Inflammatory macrophage treated with lipopolysaccharide for 1 hour (primary cell): ENCODE results near the gene EXOC6B.

Source experiments
- DNase-seq, 2 donors: peaks; one replicate each; pipeline ENCODE4 v3.0.0-alpha.2; 2020 to 2022

The EXOC6B gene

DNA sequence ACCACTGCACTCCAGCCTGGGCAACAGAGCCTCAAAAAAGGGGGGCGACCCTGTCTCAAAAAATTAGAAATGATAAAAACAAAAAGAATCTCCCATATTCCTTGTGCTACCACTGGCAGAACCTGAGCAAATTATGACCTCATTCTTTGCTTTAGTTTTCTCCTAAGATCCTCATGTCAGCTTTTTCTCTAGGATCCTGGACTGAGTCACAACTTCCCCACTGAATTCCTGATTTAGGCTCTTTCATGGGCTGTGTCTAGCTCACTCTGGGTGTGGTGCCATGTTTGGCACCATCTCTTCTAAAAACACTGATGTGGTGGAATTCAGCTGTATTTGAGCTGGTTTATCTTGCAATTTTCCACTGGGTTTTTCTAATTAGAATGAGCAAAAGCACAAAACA lies 37.1 kb downstream of the EXOC6B start:
- DNase-seq: no peak

DNA sequence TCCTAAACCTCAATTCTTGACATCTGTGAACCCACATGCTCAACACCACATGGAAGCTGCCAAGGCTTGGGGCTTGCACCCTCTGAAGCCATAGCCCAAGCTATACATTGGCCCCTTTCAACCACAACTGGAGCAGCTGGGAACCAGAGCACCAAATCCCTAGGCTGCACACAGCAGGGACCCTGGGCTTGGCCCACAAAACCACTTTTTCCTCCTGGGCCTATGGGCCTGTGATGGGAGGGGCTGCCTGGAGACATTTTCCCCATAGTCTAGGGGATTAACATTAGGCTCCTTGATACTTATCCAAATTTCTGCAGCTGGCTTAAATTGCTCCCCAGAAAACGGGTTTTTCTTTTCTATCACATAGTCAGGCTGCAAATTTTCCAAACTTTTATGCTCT lies 40.3 kb downstream of the EXOC6B start:
- DNase-seq: no peak

DNA sequence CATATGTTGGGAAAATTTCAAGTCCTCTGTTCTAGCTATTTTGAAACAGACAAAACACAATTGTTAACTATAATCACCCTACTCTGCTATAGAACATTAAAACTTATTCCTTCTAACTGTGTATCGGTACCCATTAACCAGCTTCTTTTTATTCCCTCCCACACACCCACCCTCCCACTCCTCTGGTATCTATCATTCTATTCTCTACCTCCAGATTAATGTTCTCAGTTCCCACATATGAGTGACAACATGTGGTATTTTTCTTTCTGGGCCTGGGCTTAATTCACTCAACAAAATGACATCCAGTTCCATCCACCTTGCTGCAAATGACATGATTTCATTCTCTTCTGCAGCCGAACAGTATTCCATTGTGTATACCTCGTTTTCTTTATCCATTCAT lies 43.3 kb downstream of the EXOC6B start:
- DNase-seq: no peak

DNA sequence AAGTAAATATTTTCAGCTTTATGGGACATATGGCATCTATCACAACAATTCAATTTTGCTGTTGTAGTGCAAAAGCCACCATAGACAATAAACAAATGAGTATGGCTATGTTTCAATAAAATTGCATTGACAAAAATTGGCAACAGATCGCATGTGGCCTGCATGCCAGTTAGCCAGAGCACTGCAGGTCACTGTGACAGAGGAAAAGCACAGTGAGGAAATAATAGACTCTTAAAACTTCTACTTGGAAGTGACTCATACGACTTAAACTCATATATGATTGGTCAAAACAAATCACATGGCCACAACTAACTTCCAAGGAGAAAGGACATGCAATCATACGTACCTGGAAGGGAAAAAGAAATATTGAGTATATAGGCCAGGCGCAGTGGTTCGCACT lies 44.4 kb downstream of the EXOC6B start:
- DNase-seq: no peak

DNA sequence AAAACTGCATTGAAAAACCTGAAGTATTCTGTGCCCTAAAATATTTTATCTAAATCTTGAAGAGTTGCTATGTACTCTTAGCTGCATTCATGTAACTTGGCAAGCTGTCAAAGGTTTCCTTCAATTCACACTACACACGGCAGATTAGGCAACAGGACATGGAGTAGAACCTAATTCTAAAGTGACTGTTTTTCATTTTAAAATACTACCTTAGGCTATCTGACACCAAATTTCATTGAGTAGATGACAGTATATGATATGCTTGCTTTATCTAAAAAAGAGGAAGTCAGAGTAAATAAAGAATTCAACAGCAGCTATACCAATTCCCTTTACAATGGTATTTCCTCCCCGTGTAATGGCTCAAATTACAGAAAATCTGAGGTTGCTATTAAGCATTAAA lies 45.4 kb downstream of the EXOC6B start:
- no peak for DNase-seq

DNA sequence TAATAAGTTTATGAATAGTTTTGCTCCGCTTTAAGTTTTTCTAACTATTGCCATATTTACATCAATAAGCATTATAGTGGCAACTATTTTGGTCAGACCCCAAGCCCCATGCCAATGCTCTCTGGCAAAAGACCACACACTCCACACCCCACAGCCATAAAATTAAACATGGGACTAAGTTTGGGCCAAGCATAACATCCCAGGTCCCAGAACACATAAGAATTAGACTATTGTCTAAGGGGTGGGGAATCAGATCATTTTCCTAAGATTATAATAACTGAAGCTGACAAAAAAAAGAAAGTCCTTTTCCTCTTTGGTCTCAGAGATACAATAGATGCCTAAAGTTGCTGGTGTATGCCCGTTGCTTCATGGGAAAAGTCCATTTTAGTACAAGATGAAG lies 46.3 kb downstream of the EXOC6B start:
- DNase-seq: no peak

DNA sequence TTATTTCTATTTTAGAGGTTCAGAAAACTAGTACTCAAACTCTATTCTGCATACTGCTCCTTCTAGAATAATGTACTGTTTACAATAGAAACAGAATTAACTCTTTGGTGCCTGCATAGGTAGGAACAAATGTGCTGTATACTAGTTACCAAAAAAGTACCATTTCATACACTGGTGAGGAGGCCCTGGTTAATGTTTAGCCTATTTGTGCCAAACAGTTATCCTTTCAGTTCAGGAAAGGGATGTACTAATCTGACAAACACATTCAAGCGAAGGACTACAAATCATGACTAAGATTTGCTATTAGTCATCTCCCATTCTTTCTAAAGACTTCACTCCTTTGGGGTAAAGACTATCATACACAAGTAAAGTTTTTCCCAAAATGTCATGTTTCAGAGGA lies 47.4 kb downstream of the EXOC6B start:
- DNase-seq: no peak

DNA sequence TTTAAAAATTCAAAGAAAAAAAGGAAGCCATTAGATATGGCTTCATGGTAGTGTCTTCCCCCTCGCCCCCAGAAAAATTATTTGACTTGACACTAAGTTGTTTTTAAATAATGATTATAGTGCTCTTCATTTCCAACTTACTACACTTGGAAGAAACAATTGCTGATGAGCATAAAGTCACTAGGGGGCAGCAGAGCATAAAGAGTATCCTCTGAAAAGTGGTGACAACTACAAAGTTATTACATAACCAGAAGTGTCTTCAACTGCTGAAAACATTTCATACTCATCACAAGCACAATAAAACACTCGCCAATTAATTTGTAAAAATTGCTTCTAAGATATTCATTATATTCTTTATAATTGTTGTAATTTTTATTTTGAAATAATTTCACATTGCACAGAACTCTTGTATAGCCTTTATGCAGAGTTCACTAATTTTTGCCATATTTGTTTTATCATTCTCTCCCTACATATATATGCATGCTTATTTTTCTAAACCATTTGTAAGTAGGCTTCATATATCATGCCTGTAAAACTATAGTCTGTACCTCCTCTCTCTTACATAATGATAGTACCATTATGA lies 54.9 kb downstream of the EXOC6B start:
- peak; percentile 65 to 97 for DNase-seq

DNA sequence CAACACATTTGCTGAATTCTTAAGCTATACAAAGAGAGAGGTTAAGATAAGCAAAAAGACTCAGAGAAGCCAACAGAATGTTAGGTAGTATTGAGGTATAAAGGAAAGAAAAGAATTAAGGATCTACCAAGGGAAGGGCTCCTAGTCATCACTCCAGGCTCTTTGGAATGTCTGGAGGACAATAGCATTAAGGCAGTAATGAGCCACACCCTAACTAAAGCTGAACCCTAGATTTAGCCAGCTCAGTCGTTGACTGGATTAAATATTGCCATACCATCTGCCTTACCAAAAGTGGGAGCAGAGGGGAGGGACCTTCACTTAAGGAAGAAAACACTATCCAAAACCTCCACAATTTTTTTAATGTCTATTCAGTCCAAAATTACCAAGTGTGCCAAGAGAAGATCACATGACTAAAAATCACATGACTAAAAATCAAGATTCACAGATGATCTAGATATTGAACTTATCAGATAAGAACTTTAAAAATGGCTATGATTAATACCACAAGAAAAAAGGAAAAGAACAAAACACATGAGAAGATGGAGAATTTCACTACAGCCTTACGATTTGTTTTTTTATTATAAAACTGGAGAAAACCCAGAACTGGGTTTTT lies 59.7 kb downstream of the EXOC6B start:
- DNase-seq: no peak

DNA sequence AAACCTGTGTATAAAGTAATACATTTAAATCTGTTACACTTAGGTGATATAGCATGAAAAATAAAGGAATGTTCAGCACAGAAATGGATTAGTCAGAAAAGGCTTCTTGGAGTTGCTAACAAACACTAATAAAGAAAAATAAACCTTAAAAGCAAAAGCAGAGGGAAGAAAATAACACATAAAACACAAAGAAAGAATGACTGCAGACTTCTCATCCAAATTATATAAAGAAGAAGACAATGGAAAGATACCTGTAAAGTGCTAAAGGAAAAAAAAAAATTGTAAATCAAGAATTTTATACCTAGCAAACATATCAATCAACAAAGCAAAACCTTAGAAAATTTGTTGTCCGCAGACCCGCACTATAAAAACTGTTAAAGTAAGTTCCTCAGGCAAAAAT lies 63.6 kb downstream of the EXOC6B start:
- DNase-seq: no peak

DNA sequence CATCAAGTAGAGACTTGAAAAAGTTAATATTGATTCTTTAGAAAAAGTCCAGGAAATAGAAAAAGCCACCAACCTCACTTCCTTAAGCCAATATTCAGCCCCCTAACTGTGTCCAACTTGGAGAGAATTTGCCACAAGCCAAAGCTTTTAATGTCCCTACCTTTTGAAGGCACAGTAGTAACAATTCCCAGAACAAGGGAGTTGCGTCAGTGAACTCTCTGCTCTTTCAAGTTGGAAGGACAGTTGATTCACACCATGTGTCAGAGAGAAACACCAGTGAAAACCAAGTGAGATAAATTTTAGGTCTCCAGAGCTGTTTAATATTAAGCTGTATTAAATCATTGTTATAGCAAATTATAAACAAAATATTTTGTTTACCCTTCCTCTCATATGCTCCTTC lies 66.1 kb downstream of the EXOC6B start:
- DNase-seq: no peak

DNA sequence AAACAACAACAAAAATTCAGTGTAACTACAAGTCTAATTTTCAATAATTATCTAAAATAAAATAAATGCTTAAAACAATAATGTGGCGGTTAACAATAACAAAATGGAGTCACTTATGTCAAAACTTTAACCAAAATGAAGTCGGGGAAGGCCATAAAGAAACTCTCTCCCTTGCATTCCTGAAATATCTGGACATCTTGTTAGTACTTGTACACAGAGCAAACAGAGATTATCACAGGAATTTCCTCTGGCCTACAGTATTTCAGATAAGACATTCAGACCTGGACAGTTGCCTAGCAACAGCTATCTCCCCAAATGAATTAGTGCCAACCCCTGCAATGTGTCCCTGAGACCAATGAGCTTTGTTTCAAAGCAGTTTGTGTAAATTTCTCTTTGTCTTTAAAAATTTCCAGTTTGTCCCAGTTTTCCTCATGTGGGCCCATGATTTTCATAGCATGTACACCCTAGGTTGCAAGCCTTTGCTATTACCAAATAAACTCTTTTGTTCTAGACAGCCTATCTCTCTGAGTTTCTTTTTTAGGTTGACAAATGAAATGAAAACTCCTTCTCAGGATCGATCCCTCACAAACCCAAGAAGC lies 68.6 kb downstream of the EXOC6B start:
- DNase-seq: no peak

DNA sequence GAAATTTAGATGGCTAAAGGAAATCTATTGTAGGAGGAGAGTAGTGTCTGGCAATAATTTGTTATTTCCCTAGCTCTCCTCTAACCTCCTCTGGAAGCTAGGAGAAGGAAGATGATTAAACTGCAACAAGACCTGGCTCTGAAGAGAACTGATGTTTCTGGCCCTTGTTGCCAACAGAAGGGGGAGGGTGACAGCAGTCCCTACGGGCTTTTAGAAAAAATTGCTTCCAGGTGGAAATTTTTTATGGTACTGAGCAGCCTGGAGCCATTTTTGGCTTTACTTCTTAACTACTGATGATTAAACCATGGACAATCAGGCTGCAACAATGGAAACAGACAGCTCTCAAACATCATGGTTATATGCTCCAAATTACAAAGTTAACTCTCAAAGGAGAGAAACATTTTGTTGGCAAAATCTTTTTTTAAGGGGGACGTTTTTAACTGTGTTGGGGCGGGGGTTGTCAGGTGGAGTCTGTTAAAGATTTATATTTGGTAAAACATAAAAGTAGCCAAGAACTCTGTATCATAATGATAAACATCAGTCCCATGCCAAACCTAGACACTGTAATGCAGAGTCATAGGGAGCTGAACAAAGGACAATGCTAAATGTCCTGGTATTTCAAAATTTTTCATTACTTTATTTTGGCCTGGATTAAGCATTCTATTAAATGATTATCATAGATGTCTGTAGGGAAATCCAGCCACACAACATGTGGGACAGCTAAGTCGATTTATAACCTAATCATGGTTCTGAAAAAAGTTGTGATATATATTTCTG lies 70.0 kb downstream of the EXOC6B start:
- no peak for DNase-seq

DNA sequence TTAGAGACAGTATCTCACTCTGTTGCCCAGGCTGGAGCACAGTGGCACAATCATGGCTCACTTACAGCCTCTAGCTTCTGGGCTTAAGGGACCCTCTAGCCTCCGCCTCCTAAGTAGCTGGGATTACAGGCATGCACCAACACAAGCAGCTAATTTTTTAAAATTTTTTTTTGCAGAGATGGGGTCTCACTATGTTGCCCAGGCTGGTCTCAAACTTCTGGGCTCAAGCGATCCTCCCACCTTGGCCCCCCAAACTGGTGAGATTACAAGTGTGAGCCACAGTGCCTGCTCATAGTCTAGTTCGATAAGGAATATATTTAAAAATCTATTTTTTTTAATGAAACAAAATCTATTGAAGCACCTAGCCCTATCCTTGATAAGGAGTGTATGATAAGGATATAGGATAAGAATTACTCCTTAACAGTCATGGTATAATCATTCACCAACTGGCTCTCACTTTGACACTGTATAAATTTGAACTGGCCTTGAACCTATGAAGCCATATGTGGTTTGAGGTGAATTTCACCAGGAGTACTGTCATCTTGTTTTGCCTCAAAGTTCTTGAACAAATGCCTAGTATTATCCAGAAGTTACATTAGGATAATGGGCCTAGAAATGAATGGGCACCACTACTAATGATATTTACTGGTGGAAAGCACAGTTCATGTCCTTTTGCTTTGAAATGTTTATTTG lies 71.1 kb downstream of the EXOC6B start:
- DNase-seq: no peak

DNA sequence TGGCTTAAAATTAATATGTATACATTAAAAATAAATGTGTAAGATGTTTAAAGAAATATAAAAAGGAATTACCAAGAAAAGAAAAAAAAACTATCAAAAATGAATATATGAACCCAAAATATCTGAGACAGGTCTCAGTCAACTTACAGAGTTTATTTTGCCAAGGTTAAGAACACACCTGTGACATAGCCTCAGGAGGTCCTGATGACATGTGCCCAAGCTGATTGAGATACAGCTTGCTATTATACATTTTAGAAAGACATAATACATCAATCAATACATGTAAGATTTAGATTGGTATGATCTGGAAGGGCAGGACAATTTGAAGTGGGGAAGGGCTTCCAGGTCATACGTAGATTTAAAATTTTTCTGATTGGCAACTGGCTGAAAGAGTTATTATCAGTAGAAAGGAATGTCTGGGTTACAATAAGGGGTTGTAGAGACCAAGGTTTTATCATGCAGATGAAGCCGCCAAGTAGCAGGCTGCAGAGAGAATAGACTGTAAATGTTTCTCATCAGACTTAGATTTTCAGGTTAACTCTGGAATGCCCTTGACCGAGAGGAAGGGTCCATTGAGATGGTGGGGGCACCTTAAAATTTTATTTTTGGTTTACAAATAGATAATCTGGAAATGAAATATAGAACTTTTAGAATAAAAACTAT lies 74.7 kb downstream of the EXOC6B start:
- DNase-seq: no peak

DNA sequence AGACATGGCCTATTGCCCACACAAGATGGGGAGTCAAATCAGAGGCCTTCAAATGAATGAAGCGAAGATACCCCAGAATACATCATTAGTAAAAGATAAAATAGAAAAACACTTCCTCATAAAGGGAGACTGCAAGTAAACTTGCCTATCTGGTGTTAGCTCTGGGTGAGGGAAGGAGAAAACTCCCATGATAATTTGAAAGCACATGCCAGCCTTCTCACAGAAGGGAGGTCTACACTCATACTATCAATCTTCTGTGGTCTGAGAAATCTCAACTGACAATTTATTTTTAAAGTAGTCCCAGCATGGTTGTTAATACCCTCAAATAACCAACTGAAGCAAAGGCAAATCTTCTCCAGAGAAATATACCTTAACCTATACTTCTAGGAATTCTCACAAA lies 75.4 kb downstream of the EXOC6B start:
- no peak for DNase-seq

DNA sequence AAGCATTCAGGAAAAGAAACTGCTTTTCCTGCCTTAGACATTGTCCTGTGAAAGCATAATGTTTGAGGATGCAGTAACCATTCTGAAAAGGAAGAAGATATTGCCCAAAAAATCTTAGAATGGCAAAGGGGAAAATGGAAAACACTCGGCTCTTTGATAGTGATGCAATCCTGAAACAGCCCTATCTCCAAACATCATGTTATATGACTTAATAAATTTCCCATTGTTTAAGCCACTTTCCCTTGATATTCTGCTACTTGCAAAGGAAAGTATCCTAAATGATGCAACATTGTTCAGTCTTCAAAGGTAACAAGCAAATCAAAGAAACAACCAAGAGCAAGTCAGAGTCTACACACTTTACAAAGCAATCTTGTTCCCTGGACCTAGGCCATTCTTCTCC lies 78.5 kb downstream of the EXOC6B start:
- DNase-seq: no peak

DNA sequence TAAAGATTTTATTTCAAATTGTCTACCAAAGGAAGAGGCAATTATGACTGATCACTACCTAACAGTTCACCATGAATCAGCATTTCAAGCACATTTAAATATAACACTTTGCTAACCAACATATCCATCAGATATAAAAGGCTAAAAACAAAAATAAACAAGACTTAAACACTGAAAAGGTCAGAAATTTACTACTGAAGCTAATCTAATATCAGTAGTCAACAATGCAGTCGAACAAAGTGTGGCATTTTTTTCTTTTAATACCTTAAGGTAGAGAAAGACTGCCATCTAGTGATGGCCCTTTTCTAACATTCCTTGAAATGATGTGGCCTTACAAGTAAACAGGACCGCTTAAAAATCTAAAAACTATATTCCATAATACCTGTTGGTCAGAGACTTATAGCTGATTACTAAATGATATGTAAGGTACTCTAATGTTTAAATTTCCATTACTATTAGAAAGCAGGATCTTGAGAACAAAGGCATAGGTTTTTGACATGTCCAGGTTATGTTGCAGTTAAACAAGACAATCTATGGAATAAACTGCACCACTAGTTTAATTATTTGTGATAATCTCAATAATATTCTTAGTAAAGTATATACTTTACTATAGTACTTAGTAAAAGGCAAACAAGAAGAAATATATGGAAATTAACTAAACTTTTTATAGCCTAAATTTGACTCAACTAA lies 80.0 kb downstream of the EXOC6B start:
- peak; percentile 31 to 74 for DNase-seq

DNA sequence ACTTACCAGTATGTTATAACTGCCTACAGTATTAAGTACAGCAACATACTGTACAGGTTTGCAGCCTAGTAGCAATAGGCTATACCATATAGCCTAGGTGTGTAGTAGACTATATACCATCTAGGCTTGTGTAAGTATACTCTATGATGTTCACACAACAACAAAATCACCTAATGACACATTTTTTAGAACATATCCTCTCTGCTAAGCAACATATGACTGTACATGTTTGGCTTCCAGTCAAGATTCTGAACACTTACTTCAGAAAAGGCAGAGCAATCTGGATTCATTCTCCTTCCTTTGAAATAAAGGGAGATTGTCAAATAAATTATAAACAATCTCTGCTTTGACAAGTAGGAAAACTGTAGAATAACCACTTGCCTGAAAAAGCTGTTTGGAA lies 81.8 kb downstream of the EXOC6B start:
- no peak for DNase-seq

DNA sequence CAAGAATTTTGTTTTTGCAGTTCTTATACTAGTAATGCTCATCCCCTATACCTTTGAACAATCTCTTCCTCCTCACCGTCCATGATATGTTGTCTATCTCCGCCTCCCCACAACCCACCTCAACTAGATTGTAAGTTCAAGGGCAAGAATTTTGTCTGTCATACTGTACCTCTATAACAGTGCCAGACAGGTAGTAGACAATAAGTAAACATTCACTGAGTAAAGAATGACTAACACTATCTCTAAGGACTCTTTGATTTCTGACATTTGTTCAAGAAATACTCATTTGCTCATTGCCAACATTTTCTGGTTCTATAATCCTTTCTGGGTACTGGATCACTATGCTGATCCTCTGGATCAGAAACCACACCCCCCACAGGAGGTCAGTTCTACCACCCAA lies 82.4 kb downstream of the EXOC6B start:
- DNase-seq: no peak

DNA sequence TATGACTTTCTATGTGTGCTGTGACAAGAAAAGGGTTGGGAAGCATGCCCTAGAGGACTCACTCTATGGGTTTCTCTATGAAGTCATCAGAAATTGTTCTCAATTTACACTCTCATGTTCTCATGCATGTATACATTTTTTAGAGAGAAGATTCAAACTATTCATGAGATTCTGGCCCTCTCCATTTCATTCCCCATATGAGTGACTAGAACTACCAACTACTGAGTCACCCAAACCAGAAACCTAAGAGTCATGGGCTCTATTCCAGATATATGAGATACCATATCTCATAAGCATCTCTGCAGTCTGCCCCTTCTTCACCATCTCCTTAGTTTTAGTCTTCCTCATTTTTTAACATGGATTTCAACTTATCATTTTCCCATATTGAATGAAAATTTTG lies 87.7 kb downstream of the EXOC6B start:
- DNase-seq: no peak

DNA sequence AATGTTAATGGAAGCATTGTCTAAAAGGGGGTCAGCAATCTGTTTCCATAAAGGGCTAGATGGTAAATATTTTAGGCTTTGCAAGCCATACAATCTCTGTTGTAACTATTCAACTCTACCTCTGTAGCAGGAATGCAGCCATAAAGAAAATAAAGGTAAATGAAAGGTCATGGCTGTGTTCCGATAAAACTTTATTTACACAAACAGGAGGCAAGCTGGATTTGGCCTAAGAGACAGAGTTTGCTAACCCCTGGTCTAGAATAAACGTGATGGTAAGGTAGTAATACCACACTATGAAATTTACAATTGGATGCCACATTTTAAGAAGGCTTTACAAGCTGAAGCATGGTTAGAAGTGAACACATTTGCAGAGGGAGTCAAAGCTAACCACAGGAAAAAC lies 91.4 kb downstream of the EXOC6B start:
- DNase-seq: no peak
